CD4-positive, CD25-positive, alpha-beta regulatory T cell (primary cell): Measurements from ENCODE around the gene GPR107. TPM values are rescaled to one million over a fixed set of nuclear protein-coding genes. Genes with fewer than 3 reads are reported as not detected.

Experiments
- ATAC-seq, 2 donors: fragments of 150-1000 bp; cut with Tn5 transposase; one replicate each; pipeline ENCODE4 v1.10.0; 2021; ENCODE audit warnings: low read depth in 2 of 2, moderate number of reproducible peaks in 2 of 2, moderate library complexity in 1 of 2
- DNase-seq, 3 donors: peaks; one replicate each; pipeline versions ENCODE4 v3.0.0 to v3.0.0-alpha.2; 2012 to 2022; ENCODE audit warnings: mixed read lengths in 1 of 3
- H3K27ac ChIP-seq: one replicate; pipeline ENCODE4 v1.7.0; 2013; ENCODE audit warnings: mild to moderate bottlenecking, low read length; ENCODE audit not compliant: insufficient read depth, poor library complexity, severe bottlenecking
- H3K27me3 ChIP-seq: one replicate; pipeline ENCODE4 v1.7.0; 2013; ENCODE audit warnings: low read length; ENCODE audit not compliant: control insufficient read depth, insufficient read depth
- H3K36me3 ChIP-seq: one replicate; pipeline ENCODE4 v1.7.0; 2013; ENCODE audit warnings: mild to moderate bottlenecking, low read length, moderate library complexity; ENCODE audit not compliant: control insufficient read depth, insufficient read depth
- H3K4me1 ChIP-seq: 2 replicates; pipeline ENCODE4 v1.7.0; 2013; ENCODE audit warnings: mild to moderate bottlenecking, low read length; ENCODE audit not compliant: insufficient read depth, control insufficient read depth, poor library complexity, severe bottlenecking
- H3K4me3 ChIP-seq: one replicate; pipeline ENCODE4 v1.7.0; 2013; ENCODE audit warnings: low read depth, mild to moderate bottlenecking, low read length, moderate library complexity
- H3K9me3 ChIP-seq, 2 experiments: 1 replicate in 1 of 2; 2 replicates in 1 of 2; pipeline ENCODE4 v1.7.0; 2013; ENCODE audit warnings: low read length in 2 of 2, mild to moderate bottlenecking in 1 of 2, moderate library complexity in 1 of 2; ENCODE audit not compliant: control insufficient read depth in 2 of 2
- H3K27ac Mint-ChIP-seq, 3 donors: one replicate each; pipeline ENCODE4 v1.8.0; 2020 to 2022; ENCODE audit warnings: mild to moderate bottlenecking in 3 of 3, mixed read lengths in 3 of 3, moderate library complexity in 2 of 3
- H3K27me3 Mint-ChIP-seq: one replicate; pipeline ENCODE4 v1.8.0; 2022; ENCODE audit warnings: mild to moderate bottlenecking, mixed read lengths
- H3K36me3 Mint-ChIP-seq: one replicate; pipeline ENCODE4 v1.8.0; 2020; ENCODE audit warnings: mixed read lengths
- H3K4me1 Mint-ChIP-seq, 4 donors: one replicate each; pipeline ENCODE4 v1.8.0; 2020 to 2022; ENCODE audit warnings: mixed read lengths in 4 of 4, mild to moderate bottlenecking in 1 of 4
- H3K4me3 Mint-ChIP-seq, 4 donors: one replicate each; pipeline ENCODE4 v1.8.0; 2020 to 2022; ENCODE audit warnings: mild to moderate bottlenecking in 4 of 4, mixed read lengths in 4 of 4, moderate library complexity in 3 of 4
- H3K9me3 Mint-ChIP-seq, 7 donors: one replicate each; pipeline ENCODE4 v1.8.0; 2020 to 2022; ENCODE audit warnings: mixed read lengths in 7 of 7, mild to moderate bottlenecking in 3 of 7, moderate library complexity in 2 of 7
- polyA plus RNA-seq, 4 donors: library from polyadenylated mRNA; unstranded; fragments of 300-500 nt; fragmentation: Illumina TruSeq; gene quantifications; one replicate each; pipeline ENCODE4 v1.2.3, GENCODE V29; 2021
- total RNA-seq: library from RNA; stranded (reverse); gene quantifications from one replicate; pipeline ENCODE4 v1.2.3, GENCODE V29; 2022

Gene GPR107
- total and polyA plus RNA-seq, 5 donors from 2014 or later = 2.8 to 29.9 (median 3.3) TPM

DNA sequence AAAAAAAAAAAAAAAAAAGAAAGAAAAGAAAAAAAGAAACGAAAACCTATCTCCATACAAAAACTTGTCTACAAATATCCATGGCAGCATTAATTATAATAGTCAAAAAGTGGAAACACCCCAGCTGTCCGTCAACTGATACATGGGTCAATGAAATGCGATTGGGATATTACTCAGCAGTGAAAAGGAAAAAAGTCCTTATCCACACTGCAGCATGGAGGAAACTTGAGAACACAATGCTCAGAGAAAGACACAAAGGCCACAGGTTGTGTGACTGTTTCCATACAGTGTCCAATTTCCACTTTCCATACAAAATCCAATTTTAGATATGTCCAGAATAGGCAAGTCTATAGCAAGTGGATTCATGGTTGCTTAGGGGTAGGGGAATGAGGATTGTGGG is 94.2 kb downstream of the GPR107 start:
- Histone ChIP-seq H3K4me3 (no peak overlapping the region), H3K4me1 (no peaks in the 10 kb centered on the region), H3K27me3 (no peaks in the 10 kb centered on the region), H3K36me3 (no peaks in the 10 kb centered on the region), H3K27ac (no peak overlapping the region), H3K9me3 (no peaks in the 10 kb centered on the region)
- DNase-seq (no peak), ATAC-seq (no peak)
- Mint-ChIP-seq H3K36me3 (no peaks in the 10 kb centered on the region), H3K27me3 (peaks cover 25% of the 10 kb centered on the region), H3K4me1 (peaks cover 0 to 11% (median 9%) of the 10 kb centered on the region in 4 donors), H3K27ac (no peak overlapping the region), H3K4me3 (no peak overlapping the region), H3K9me3 (peaks cover 0 to 2% (median 0%) of the 10 kb centered on the region in 7 donors)

DNA sequence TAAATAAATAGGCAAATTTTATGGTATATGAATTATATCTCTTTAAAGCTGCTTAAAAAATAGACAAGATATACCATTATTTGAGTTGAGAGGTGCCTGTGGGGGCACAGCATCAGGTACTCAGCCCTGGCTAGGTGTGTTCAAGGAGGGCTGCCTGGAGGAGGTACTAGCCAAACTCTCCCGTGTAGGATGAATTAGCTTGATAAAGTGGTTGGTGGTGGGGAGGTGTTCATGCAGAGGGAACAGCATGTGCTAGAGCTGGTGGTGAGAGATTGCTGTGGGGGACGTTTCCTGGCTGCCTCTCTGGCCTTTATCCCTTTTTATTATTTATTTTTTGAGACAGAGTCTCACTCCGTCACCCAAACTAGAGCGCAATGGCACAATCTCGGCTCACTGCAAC is 95.3 kb downstream of the GPR107 start:
- Mint-ChIP-seq H3K27me3 (peaks cover 25% of the 10 kb centered on the region), H3K9me3 (peaks cover 0 to 2% (median 0%) of the 10 kb centered on the region in 7 donors), H3K36me3 (no peaks in the 10 kb centered on the region), H3K4me3 (no peak overlapping the region), H3K4me1 (peaks cover 0 to 6% (median 3%) of the 10 kb centered on the region in 4 donors), H3K27ac (no peak overlapping the region)
- Histone ChIP-seq H3K4me3 (no peak overlapping the region), H3K27me3 (no peaks in the 10 kb centered on the region), H3K4me1 (no peaks in the 10 kb centered on the region), H3K36me3 (no peaks in the 10 kb centered on the region), H3K27ac (no peak overlapping the region), H3K9me3 (no peaks in the 10 kb centered on the region)
- DNase-seq = no peak
- ATAC-seq = no peak

DNA sequence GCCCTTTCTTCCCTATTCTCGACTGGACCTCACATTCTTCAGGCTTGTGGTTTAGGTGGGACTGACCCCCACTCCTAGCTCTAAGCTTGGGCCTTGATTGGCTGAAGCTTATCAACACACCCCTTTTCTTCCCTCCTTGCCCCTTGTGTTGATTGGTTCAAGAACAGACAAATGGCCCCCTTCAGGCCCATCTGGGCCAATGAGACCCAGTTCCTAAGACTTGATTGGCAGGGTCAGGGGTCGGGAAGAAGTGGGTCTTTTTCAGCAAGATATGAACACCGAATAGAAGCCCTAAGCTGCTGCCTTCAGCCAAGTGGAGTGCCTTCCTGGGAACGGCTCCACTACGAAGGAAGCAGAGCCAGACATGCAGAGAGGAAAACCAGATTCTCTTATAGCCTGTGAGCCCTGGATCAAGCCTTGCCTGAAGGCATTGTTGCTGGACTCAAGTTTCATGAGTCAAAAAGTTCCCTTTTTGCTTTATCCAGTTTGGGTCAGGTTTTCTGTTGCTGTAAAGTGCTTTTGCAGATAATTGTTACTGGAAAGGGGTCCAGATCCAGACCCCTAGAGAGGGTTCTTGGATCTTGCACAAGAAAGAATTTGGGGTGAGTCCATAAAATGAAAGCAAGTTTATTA is 96.1 kb downstream of the GPR107 start:
- Mint-ChIP-seq H3K4me3 (no peak overlapping the region), H3K27ac (no peak overlapping the region), H3K36me3 (no peaks in the 10 kb centered on the region), H3K4me1 (peaks cover 0 to 3% (median under 1%) of the 10 kb centered on the region in 4 donors), H3K9me3 (peaks cover 0 to 2% (median 0%) of the 10 kb centered on the region in 7 donors), H3K27me3 (peaks cover 22% of the 10 kb centered on the region)
- Histone ChIP-seq H3K4me3 (no peak overlapping the region), H3K36me3 (no peaks in the 10 kb centered on the region), H3K9me3 (no peaks in the 10 kb centered on the region), H3K4me1 (no peaks in the 10 kb centered on the region), H3K27me3 (no peaks in the 10 kb centered on the region), H3K27ac (no peak overlapping the region)
- ATAC-seq (no peak), DNase-seq (no peak)

DNA sequence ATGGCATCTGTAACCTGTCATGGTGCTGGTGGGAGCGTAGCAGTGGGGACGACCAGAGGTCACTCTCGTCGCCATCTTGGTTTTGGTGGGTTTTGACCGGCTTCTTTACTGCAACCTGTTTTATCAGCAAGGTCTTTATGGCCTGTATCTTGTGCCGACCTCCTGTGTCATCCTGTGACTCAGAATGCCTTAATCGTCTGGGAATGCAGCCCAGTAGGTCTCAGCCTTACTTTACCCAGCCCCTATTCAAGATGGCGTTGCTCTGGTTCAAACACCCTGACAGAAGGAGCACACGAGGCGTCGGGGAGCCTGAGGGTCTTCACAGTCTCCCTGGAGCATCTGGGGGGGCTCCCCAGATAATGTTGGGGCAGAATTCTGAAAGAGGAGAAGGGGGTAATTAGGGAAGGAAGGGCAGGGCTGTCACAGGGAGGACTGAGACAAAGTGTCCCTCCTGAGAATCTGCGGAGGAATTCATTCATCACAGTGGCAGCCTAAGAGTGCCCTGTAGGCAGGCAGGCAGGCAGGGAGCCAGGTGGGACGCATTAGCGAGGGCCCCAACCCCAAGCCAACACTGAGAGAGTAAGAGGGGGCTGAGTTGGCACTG is 97.2 kb downstream of the GPR107 start:
- H3K4me1 Mint-ChIP-seq = peaks cover 0 to 3% (median 0%) of the 10 kb centered on the region in 4 donors
- H3K27me3 Mint-ChIP-seq = peaks cover 12% of the 10 kb centered on the region
- Histone ChIP-seq H3K36me3 (no peaks in the 10 kb centered on the region), H3K4me3 (no peak overlapping the region), H3K27ac (no peak overlapping the region), H3K4me1 (no peaks in the 10 kb centered on the region), H3K9me3 (no peaks in the 10 kb centered on the region), H3K27me3 (no peaks in the 10 kb centered on the region)
- no peak overlapping the region for H3K4me3 Mint-ChIP-seq
- DNase-seq (no peak), ATAC-seq (no peak)
- no peak overlapping the region for H3K27ac Mint-ChIP-seq
- peaks cover 0 to 2% (median 0%) of the 10 kb centered on the region in 7 donors for H3K9me3 Mint-ChIP-seq
- no peaks in the 10 kb centered on the region for H3K36me3 Mint-ChIP-seq

DNA sequence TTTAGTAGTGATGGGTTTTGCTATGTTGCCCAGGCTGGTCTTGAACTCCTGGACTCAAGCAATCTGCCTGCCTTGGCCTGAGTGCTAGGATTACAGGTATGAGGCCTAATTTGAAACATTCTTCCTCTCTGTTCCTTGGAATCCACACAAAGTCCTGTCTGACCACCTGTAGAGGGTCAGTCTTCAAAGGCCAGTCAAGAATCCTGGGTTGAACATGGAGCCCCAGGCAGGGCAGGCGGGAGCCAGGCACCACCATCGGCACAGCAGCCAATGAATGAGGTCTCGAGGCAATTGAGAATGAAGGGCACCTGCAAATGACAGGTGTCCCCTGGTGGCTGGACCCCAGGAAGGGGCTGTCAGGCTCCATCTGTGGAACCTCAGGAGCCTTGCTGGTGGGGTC is 101.1 kb downstream of the GPR107 start:
- no peaks in the 10 kb centered on the region for H3K36me3 Mint-ChIP-seq
- H3K27ac Mint-ChIP-seq = peak overlapping the region in 1 of 3 donors; percentile 36
- H3K4me3 Mint-ChIP-seq = no peak overlapping the region

DNA sequence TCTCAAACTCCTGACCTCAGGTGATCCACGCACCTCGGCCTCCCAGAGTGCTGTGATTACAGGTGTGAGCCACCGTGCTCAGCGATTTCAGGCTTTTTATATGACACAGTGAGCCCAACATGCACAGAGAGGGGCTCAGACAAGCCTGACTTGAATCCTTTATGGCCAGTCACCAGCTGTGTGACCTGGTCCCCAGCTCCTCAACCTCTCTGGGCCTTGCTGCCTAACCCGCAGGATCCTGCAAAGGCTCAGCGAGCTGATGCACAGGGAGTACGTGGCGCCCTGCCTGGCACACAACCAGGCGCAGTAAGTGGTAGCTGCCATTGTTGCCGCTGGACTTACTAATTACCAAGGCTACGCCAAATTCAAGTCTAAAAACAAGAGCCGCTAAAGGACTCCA is 101.9 kb downstream of the GPR107 start:
- Histone ChIP-seq H3K9me3 (no peaks in the 10 kb centered on the region), H3K4me1 (no peaks in the 10 kb centered on the region), H3K27ac (no peak overlapping the region), H3K36me3 (no peaks in the 10 kb centered on the region), H3K27me3 (no peaks in the 10 kb centered on the region), H3K4me3 (no peak overlapping the region)
- no peaks in the 10 kb centered on the region for H3K27me3 Mint-ChIP-seq
- H3K9me3 Mint-ChIP-seq = no peaks in the 10 kb centered on the region
- H3K4me1 Mint-ChIP-seq = no peaks in the 10 kb centered on the region
- ATAC-seq (no peak), DNase-seq (no peak)
- H3K36me3 Mint-ChIP-seq = no peaks in the 10 kb centered on the region
- H3K27ac Mint-ChIP-seq = no peak overlapping the region
- H3K4me3 Mint-ChIP-seq = no peak overlapping the region

More for the DNA sequence above, 101.1 kb downstream of the GPR107 start:
- Mint-ChIP-seq H3K27me3 (no peaks in the 10 kb centered on the region), H3K4me1 (no peaks in the 10 kb centered on the region), H3K9me3 (no peaks in the 10 kb centered on the region)
- ATAC-seq = no peak
- DNase-seq = no peak
- Histone ChIP-seq H3K4me3 (no peak overlapping the region), H3K9me3 (no peaks in the 10 kb centered on the region), H3K36me3 (no peaks in the 10 kb centered on the region), H3K27me3 (no peaks in the 10 kb centered on the region), H3K27ac (no peak overlapping the region), H3K4me1 (no peaks in the 10 kb centered on the region)

DNA sequence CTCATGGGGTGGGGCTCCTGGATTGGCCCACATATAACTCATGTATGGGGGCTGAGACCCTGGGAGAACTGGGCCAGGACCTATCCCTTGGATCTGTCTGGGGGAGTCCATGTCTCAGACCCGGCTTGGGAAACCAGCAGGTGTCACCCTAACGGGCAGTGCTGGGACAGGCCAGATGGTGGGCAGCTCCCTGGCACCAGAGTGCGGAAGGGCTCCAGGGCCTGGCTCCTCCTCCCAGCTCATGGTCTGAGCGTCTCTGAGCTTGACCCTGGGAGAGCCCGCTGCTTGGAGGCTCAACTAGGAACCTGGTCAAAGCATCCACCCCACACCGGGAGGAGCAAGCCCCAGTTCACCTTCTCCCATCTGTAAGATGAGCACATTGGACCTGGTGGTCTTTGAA is 103.0 kb downstream of the GPR107 start:
- Histone ChIP-seq H3K4me1 (no peaks in the 10 kb centered on the region), H3K27me3 (no peaks in the 10 kb centered on the region), H3K36me3 (no peaks in the 10 kb centered on the region), H3K27ac (no peak overlapping the region), H3K9me3 (no peaks in the 10 kb centered on the region), H3K4me3 (no peak overlapping the region)
- no peaks in the 10 kb centered on the region for H3K4me1 Mint-ChIP-seq
- no peaks in the 10 kb centered on the region for H3K36me3 Mint-ChIP-seq
- H3K27ac Mint-ChIP-seq = no peak overlapping the region
- ATAC-seq (no peak), DNase-seq (no peak)
- H3K9me3 Mint-ChIP-seq = no peaks in the 10 kb centered on the region
- H3K27me3 Mint-ChIP-seq = no peaks in the 10 kb centered on the region
- H3K4me3 Mint-ChIP-seq = no peak overlapping the region

DNA sequence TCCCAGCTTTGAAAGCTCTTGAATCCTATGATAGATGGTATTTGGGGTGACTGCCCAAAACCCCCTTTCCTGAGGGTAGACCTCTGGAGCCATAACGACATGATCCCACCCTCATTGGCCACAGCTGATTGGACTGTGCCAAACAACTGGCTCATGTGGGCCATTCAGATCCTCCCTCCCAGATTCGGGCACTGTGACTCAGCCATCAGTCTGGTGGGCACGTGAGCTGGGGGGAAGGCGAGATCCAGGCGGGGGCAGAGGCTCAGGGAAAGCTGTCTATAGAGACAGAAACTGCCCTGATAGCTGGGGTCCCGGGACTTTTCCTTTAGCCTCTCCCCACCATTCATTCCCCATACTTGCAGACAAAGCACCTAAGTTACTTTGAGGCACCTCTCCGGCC is 103.4 kb downstream of the GPR107 start:
- H3K9me3 Mint-ChIP-seq = no peaks in the 10 kb centered on the region

More for the DNA sequence above, 103.4 kb downstream of the GPR107 start:
- Mint-ChIP-seq H3K27ac (no peak overlapping the region), H3K36me3 (no peaks in the 10 kb centered on the region), H3K4me3 (no peak overlapping the region), H3K4me1 (no peaks in the 10 kb centered on the region), H3K27me3 (no peaks in the 10 kb centered on the region)
- no peak overlapping the region for H3K4me3 ChIP-seq
- H3K36me3 ChIP-seq = no peaks in the 10 kb centered on the region
- H3K4me1 ChIP-seq = no peaks in the 10 kb centered on the region
- H3K9me3 ChIP-seq = no peaks in the 10 kb centered on the region
- no peak overlapping the region for H3K27ac ChIP-seq
- ATAC-seq (no peak), DNase-seq (no peak)
- H3K27me3 ChIP-seq = no peaks in the 10 kb centered on the region
